Measurements from ENCODE around the gene THSD4.

DNA sequence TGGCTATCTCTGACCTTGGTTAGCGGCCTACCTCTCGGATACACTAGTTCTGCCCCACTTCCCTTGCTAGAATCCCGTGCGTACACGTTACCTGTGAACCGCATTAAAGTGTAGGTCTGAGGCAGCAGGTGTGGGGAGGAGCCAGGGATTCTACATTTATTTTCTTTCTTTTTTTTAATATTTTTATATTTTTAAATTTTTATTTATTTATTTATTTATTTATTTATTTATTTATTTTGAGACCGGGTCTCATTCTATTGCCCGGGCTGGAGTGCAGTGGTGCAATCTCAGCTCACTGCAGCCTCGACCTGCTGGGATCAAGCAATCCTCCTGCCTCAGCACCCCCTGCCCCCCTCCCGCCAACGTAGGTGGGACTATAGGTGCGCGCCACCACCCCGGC, 634.2 kb downstream of the THSD4 start:
- TF ChIP-seq, protein P1, sequence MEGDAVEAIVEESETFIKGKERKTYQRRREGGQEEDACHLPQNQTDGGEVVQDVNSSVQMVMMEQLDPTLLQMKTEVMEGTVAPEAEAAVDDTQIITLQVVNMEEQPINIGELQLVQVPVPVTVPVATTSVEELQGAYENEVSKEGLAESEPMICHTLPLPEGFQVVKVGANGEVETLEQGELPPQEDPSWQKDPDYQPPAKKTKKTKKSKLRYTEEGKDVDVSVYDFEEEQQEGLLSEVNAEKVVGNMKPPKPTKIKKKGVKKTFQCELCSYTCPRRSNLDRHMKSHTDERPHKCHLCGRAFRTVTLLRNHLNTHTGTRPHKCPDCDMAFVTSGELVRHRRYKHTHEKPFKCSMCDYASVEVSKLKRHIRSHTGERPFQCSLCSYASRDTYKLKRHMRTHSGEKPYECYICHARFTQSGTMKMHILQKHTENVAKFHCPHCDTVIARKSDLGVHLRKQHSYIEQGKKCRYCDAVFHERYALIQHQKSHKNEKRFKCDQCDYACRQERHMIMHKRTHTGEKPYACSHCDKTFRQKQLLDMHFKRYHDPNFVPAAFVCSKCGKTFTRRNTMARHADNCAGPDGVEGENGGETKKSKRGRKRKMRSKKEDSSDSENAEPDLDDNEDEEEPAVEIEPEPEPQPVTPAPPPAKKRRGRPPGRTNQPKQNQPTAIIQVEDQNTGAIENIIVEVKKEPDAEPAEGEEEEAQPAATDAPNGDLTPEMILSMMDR (conservative IDR thresholded peaks at IDR 0.05): no peak
- TF ChIP-seq ZFX (IDR thresholded peaks at IDR 0.05): no peak

All from C4-2B (cell line).